ENCODE measurements around the gene DMD. TPM values are rescaled to one million over a fixed set of nuclear protein-coding genes. Genes with fewer than 3 reads are reported as not detected.

DMD gene
- total RNA-seq, 1 donor from 2014 or later = 30.6 TPM

DNA sequence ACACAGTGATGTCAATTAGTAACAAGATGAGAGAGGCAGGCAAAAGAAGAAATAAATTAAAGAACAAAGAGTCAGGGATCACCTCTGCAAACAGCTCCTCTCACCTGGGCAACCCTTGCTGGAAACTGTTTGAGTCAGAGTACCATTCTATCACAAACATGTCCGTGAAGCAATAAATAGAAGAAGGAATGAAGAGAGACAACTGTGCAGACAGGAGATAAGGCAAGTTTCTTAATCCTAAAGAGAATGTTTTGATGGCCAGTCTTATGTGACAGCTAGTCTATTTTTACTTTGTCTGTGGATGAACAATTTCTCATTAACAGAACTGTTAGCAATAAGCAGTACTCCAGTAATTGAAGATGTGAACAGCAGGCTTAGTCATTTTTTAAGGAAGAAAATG is 422.4 kb downstream of the DMD start:
- H2AFZ ChIP-seq (replicated peaks) = no peak overlapping the region
- Mint-ChIP-seq H3K4me3 (no peak overlapping the region), H3K4me1 (no peaks in the 10 kb centered on the region)

DNA sequence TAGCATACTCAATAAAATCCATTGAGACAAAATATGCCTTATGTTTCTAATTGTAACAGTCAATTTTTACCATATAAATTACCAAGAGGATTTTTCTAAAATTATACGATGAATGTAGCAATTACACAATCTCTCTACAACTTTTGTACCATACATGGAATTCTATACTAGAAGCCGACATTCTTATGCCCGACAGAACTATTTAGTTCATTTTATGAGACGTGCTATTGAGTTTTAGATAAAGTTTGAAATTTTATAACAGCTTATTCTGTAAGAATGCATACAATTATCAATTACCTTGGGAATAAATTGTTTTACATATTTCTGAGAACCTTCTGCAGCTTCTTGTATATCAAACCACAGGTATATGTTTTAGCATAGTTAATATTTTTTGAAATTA is 431.2 kb downstream of the DMD start:
- DNase-seq (ENCODE audit: low spot score) = no peak
- Histone ChIP-seq H3K79me2 (ENCODE audit: low read depth) (no peaks in the 10 kb centered on the region), H3K27me3 (no peaks in the 10 kb centered on the region), H3K36me3 (no peaks in the 10 kb centered on the region), H3K4me3 (no peak overlapping the region), H3K4me1 (no peaks in the 10 kb centered on the region), H3K9ac (no peak overlapping the region), H3F3A (ENCODE audit: low read depth) (no peaks in the 10 kb centered on the region), H3K4me2 (no peak overlapping the region), H3K9me3 (ENCODE audit: low read depth) (no peaks in the 10 kb centered on the region), H2AFZ (replicated peaks) (no peak overlapping the region), H3K27ac (no peak overlapping the region), H4K20me1 (ENCODE audit: low read depth) (no peaks in the 10 kb centered on the region)
- Mint-ChIP-seq H3K9me3 (peaks cover 2% of the 10 kb centered on the region), H3K27ac (no peak overlapping the region), H3K36me3 (no peaks in the 10 kb centered on the region), H3K27me3 (ENCODE audit: insufficient read depth, low read depth) (no peaks in the 10 kb centered on the region), H3K4me3 (no peak overlapping the region), H3K4me1 (no peaks in the 10 kb centered on the region)
- no peak for TF ChIP-seq EZH2 (IDR thresholded peaks at IDR 0.05)
- TF ChIP-seq, protein P1, sequence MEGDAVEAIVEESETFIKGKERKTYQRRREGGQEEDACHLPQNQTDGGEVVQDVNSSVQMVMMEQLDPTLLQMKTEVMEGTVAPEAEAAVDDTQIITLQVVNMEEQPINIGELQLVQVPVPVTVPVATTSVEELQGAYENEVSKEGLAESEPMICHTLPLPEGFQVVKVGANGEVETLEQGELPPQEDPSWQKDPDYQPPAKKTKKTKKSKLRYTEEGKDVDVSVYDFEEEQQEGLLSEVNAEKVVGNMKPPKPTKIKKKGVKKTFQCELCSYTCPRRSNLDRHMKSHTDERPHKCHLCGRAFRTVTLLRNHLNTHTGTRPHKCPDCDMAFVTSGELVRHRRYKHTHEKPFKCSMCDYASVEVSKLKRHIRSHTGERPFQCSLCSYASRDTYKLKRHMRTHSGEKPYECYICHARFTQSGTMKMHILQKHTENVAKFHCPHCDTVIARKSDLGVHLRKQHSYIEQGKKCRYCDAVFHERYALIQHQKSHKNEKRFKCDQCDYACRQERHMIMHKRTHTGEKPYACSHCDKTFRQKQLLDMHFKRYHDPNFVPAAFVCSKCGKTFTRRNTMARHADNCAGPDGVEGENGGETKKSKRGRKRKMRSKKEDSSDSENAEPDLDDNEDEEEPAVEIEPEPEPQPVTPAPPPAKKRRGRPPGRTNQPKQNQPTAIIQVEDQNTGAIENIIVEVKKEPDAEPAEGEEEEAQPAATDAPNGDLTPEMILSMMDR (IDR thresholded peaks at IDR 0.05) = no peak
- no peak for TF ChIP-seq EZH2phosphoT487 (IDR thresholded peaks at IDR 0.05)

More for the DNA sequence above, 422.4 kb downstream of the DMD start:
- H3K4me1 ChIP-seq = no peaks in the 10 kb centered on the region
- TF ChIP-seq, protein P1 (IDR thresholded peaks at IDR 0.05) = no peak
- TF ChIP-seq EZH2 (IDR thresholded peaks at IDR 0.05) (no peak), EZH2phosphoT487 (IDR thresholded peaks at IDR 0.05) (no peak)
- H3K36me3 ChIP-seq = no peaks in the 10 kb centered on the region
- H3K27me3 ChIP-seq = no peaks in the 10 kb centered on the region
- H3K9me3 ChIP-seq (ENCODE audit: low read depth) = no peaks in the 10 kb centered on the region
- DNase-seq (ENCODE audit: low spot score) = no peak
- no peaks in the 10 kb centered on the region for H3F3A ChIP-seq (ENCODE audit: low read depth)
- no peaks in the 10 kb centered on the region for H3K79me2 ChIP-seq (ENCODE audit: low read depth)
- Mint-ChIP-seq H3K9me3 (no peaks in the 10 kb centered on the region), H3K27ac (no peak overlapping the region), H3K27me3 (ENCODE audit: insufficient read depth, low read depth) (peaks cover 3% of the 10 kb centered on the region), H3K36me3 (no peaks in the 10 kb centered on the region)
- H3K27ac ChIP-seq = no peak overlapping the region
- no peak overlapping the region for H3K4me2 ChIP-seq
- no peaks in the 10 kb centered on the region for H4K20me1 ChIP-seq (ENCODE audit: low read depth)
- no peak overlapping the region for H3K9ac ChIP-seq
- H3K4me3 ChIP-seq = no peak overlapping the region

DNA sequence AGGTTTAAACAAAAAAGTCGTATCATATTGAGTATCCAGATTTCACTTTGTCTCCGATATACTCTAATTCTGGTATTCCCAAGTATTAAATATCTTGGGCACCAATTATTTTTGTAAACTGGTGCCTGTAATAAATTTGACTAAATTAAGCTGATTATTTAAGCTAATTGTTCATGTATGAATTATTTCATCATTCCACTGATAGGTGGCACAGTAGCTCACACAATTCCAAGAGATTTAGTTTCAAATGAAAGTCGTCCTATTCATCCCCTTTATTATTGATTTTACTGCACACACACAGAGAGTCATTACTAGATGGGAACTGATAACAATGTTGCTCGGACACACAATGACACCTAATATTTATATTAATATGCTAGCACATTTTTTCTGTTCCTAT is 432.4 kb downstream of the DMD start:
- H3F3A ChIP-seq (ENCODE audit: low read depth) = no peaks in the 10 kb centered on the region
- H3K27ac ChIP-seq = no peak overlapping the region
- no peak overlapping the region for H3K9ac ChIP-seq
- Mint-ChIP-seq H3K9me3 (peaks cover 2% of the 10 kb centered on the region), H3K4me1 (no peaks in the 10 kb centered on the region), H3K36me3 (no peaks in the 10 kb centered on the region), H3K4me3 (no peak overlapping the region), H3K27ac (no peak overlapping the region), H3K27me3 (ENCODE audit: insufficient read depth, low read depth) (peaks cover 2% of the 10 kb centered on the region)
- no peaks in the 10 kb centered on the region for H3K27me3 ChIP-seq
- H3K4me2 ChIP-seq = no peak overlapping the region
- no peak for DNase-seq (ENCODE audit: low spot score)
- H4K20me1 ChIP-seq (ENCODE audit: low read depth) = no peaks in the 10 kb centered on the region
- TF ChIP-seq EZH2phosphoT487 (IDR thresholded peaks at IDR 0.05) (no peak), EZH2 (IDR thresholded peaks at IDR 0.05) (no peak)
- TF ChIP-seq, protein P1 (IDR thresholded peaks at IDR 0.05) = no peak
- H3K4me1 ChIP-seq = no peaks in the 10 kb centered on the region
- no peaks in the 10 kb centered on the region for H3K79me2 ChIP-seq (ENCODE audit: low read depth)
- H3K4me3 ChIP-seq = no peak overlapping the region
- no peaks in the 10 kb centered on the region for H3K36me3 ChIP-seq
- no peak overlapping the region for H2AFZ ChIP-seq (replicated peaks)
- no peaks in the 10 kb centered on the region for H3K9me3 ChIP-seq (ENCODE audit: low read depth)

All from neural progenitor cell (in vitro differentiated cells).